NCI-H345 (cell line): Measurements from ENCODE around the gene HAGHL.
"Not testable (repeated sequence)": the region's sequence is repeated elsewhere in the genome, so short reads cannot be mapped to it uniquely, and the experiment has no call there.

Source experiments
- DNase-seq: peaks from one replicate; lab custom pipeline; 2025; lab: John Stamatoyannopoulos, UW

Gene HAGHL

GRCh38 chr16:687499-687898 lies 39.4 kb upstream of the HAGHL start:
- DNase-seq, result no peak

- DNase-seq, result no peak
Observed at GRCh38 chr16:689175-689897, 37.6 kb upstream of the HAGHL start.

GRCh38 chr16:691242-691641 lies 35.7 kb upstream of the HAGHL start:
- not testable (repeated sequence) for DNase-seq

GRCh38 chr16:692356-693108 lies 34.4 kb upstream of the HAGHL start:
- DNase-seq, result no peak

- no peak for DNase-seq
Observed at GRCh38 chr16:693364-693763, 33.5 kb upstream of the HAGHL start.

- no peak for DNase-seq
Observed at GRCh38 chr16:693766-694165, 33.1 kb upstream of the HAGHL start.

- DNase-seq, result no peak
Observed at GRCh38 chr16:694187-694862, 32.6 kb upstream of the HAGHL start.

GRCh38 chr16:694863-695354 lies 32.0 kb upstream of the HAGHL start:
- no peak for DNase-seq

GRCh38 chr16:695355-696089 lies 31.4 kb upstream of the HAGHL start:
- DNase-seq, result peak; percentile 91

GRCh38 chr16:698911-699671 lies 27.8 kb upstream of the HAGHL start:
- DNase-seq, result no peak

GRCh38 chr16:700684-701584 lies 26.0 kb upstream of the HAGHL start:
- no peak for DNase-seq

GRCh38 chr16:702341-702740 lies 24.6 kb upstream of the HAGHL start:
- no peak for DNase-seq

- no peak for DNase-seq
Observed at GRCh38 chr16:703406-703805, 23.5 kb upstream of the HAGHL start.

- DNase-seq, result no peak
Observed at GRCh38 chr16:704047-704446, 22.9 kb upstream of the HAGHL start.

- DNase-seq, result no peak
Observed at GRCh38 chr16:704552-705380, 22.1 kb upstream of the HAGHL start.

GRCh38 chr16:705431-706188 lies 21.3 kb upstream of the HAGHL start, which contains the start of gene FBXL16:
Gene FBXL16 (minus strand): TSS chr16:705801. CDS start chr16:697405, 8,396 bp downstream.
- peak; percentile 87 for DNase-seq

GRCh38 chr16:706189-707061 lies 20.5 kb upstream of the HAGHL start:
- DNase-seq, result peak; percentile 56
